PC-3 (cell line): ENCODE measurements around the gene MARCHF3. TPM values are rescaled to one million over a fixed set of nuclear protein-coding genes. Genes with fewer than 3 reads are reported as not detected.
"Not testable (repeated sequence)": the region's sequence is repeated elsewhere in the genome, so short reads cannot be mapped to it uniquely, and the experiment has no call there.

Experiments
- ATAC-seq: fragments of 200-7000 bp; cut with Tn5 transposase; 2 replicates; pipeline ENCODE4 v1.9.1; 2020; ENCODE audit warnings: mild to moderate bottlenecking, moderate library complexity
- BruUV-seq: library from RNA; stranded (reverse); fragments of 400-500 nt; replicated peaks from 2 replicates; lab custom pipeline; 2021; lab: Mats Ljungman, UMichigan
- CTCF ChIA-PET: fragments of 300-600 bp; sonication (Branson Sonifier 250); formaldehyde crosslinking; loops from one replicate; lab custom pipeline; 2022; ENCODE audit warnings: antibody characterized with exemption; lab: Charles Lee
- POLR2A ChIA-PET: fragments of 300-600 bp; sonication (Branson Sonifier 250); formaldehyde crosslinking; loops from one replicate; lab custom pipeline; 2022; ENCODE audit warnings: antibody characterized with exemption; ENCODE audit not compliant: unreplicated experiment; lab: Charles Lee
- DNase-seq: peaks from one replicate; pipeline ENCODE4 v3.0.0-alpha.2; 2015
- H2AFZ ChIP-seq: fragments of 300-600 bp; sonication (generic); 2 replicates; pipeline ENCODE4 v1.6.0; 2016; ENCODE audit warnings: antibody characterized with exemption, low read length
- H3F3A ChIP-seq: fragments of 300-600 bp; sonication (generic); one replicate; pipeline ENCODE4 v1.6.0; 2017; ENCODE audit warnings: antibody characterized with exemption, low read length, control low read depth, mild to moderate bottlenecking; ENCODE audit not compliant: unreplicated experiment
- H3K27ac ChIP-seq: fragments of 300-600 bp; sonication (generic); 2 replicates; pipeline ENCODE4 v1.5.1; 2016; ENCODE audit warnings: mild to moderate bottlenecking, low read length
- H3K27me3 ChIP-seq: fragments of 300-600 bp; sonication (generic); 2 replicates; pipeline ENCODE4 v1.6.1; 2016; ENCODE audit warnings: low read length, mixed read lengths
- H3K36me3 ChIP-seq: fragments of 300-600 bp; sonication (generic); 2 replicates; pipeline ENCODE4 v1.6.1; 2016; ENCODE audit warnings: low read depth, mixed run types, low read length, mixed read lengths
- H3K4me1 ChIP-seq: fragments of 300-600 bp; sonication (generic); 2 replicates; pipeline ENCODE4 v1.5.1; 2016; ENCODE audit warnings: low read length; ENCODE audit not compliant: insufficient read depth
- H3K4me2 ChIP-seq: fragments of 300-600 bp; sonication (generic); 2 replicates; pipeline ENCODE4 v1.6.0; 2016; ENCODE audit warnings: low read length
- H3K4me3 ChIP-seq: fragments of 300-600 bp; sonication (generic); 2 replicates; pipeline ENCODE4 v1.5.1; 2016; ENCODE audit warnings: mild to moderate bottlenecking, low read length, mixed read lengths
- H3K79me2 ChIP-seq: fragments of 300-600 bp; sonication (generic); 2 replicates; pipeline ENCODE4 v1.6.1; 2017; ENCODE audit warnings: low read length, mixed read lengths
- H3K9ac ChIP-seq: fragments of 300-600 bp; sonication (generic); 2 replicates; pipeline ENCODE4 v1.6.0; 2016; ENCODE audit warnings: mild to moderate bottlenecking, low read length
- H3K9me2 ChIP-seq: fragments of 300-600 bp; sonication (generic); replicated peaks from 2 replicates; pipeline ENCODE4 v1.6.1; 2016; ENCODE audit warnings: mixed run types, low read length, mixed read lengths
- H3K9me3 ChIP-seq: fragments of 300-600 bp; sonication (generic); 2 replicates; pipeline ENCODE4 v1.6.1; 2016; ENCODE audit warnings: low read length, mixed read lengths
- H4K20me1 ChIP-seq: fragments of 300-600 bp; sonication (generic); 2 replicates; pipeline ENCODE4 v1.6.1; 2016; ENCODE audit warnings: low read length, mixed read lengths
- EZH2 ChIP-seq: fragments of 300-600 bp; sonication (generic); IDR thresholded peaks from one replicate; pipeline ENCODE4 v1.6.1; 2017; ENCODE audit warnings: antibody characterized with exemption, mild to moderate bottlenecking, low read length; ENCODE audit not compliant: unreplicated experiment
- EZH2phosphoT487 ChIP-seq: fragments of 300-600 bp; sonication (generic); IDR thresholded peaks from 2 replicates; pipeline ENCODE4 v1.6.1; 2018; ENCODE audit warnings: mild to moderate bottlenecking, antibody characterized with exemption, low read length, borderline replicate concordance
- intact Hi-C: fragments of 100-400 bp; cut with micrococcal nuclease; formaldehyde crosslinking; loops from 2 replicates; pipeline ENCODE4 v1.9.0; 2023
- total RNA-seq: library from RNA; depleted of rRNA; stranded (reverse); fragments of >200 nt; gene quantifications from 2 replicates; pipeline ENCODE4 v1.2.3, GENCODE V29; 2014
- TF ChIP-seq, protein P1 (sequence below): fragments of 300-600 bp; sonication (generic); conservative IDR thresholded peaks from 2 replicates; pipeline ENCODE4 v1.5.1; 2017; ENCODE audit warnings: antibody characterized with exemption, low read depth, mild to moderate bottlenecking, low read length

The MARCHF3 gene
- total RNA-seq, 1 experiment from 2014 or later = 2.5 TPM

GRCh38 chr5:127026166-127026565, 4.2 kb downstream of the MARCHF3 start:
- POLR2A ChIA-PET = interaction anchor here (0.6 kb wide), 1 partner anchor 248 kb away, joined by 3 read pairs; no protein-coding TSS in a partner anchor
- Histone ChIP-seq H2AFZ (no peak overlapping the region), H3K9me2 (no peaks in the 10 kb centered on the region), H3K27ac (no peak overlapping the region), H3K4me1 (peaks cover 19% of the 10 kb centered on the region), H3F3A (no peaks in the 10 kb centered on the region), H3K4me2 (no peak overlapping the region), H3K4me3 (no peak overlapping the region), H4K20me1 (no peaks in the 10 kb centered on the region), H3K9me3 (no peaks in the 10 kb centered on the region), H3K27me3 (no peaks in the 10 kb centered on the region), H3K9ac (no peak overlapping the region), H3K79me2 (no peaks in the 10 kb centered on the region), H3K36me3 (no peaks in the 10 kb centered on the region)
- TF ChIP-seq EZH2 (no peak), EZH2phosphoT487 (no peak)
- TF ChIP-seq, protein P1, sequence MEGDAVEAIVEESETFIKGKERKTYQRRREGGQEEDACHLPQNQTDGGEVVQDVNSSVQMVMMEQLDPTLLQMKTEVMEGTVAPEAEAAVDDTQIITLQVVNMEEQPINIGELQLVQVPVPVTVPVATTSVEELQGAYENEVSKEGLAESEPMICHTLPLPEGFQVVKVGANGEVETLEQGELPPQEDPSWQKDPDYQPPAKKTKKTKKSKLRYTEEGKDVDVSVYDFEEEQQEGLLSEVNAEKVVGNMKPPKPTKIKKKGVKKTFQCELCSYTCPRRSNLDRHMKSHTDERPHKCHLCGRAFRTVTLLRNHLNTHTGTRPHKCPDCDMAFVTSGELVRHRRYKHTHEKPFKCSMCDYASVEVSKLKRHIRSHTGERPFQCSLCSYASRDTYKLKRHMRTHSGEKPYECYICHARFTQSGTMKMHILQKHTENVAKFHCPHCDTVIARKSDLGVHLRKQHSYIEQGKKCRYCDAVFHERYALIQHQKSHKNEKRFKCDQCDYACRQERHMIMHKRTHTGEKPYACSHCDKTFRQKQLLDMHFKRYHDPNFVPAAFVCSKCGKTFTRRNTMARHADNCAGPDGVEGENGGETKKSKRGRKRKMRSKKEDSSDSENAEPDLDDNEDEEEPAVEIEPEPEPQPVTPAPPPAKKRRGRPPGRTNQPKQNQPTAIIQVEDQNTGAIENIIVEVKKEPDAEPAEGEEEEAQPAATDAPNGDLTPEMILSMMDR = no peak
- intact Hi-C loops = loop anchor here (5.0 kb wide), 2 partner anchors 159 to 179 kb away; no protein-coding TSS in a partner anchor
- CTCF ChIA-PET = interaction anchor here (0.7 kb wide), 1 partner anchor 42 kb away, joined by 4 read pairs; no protein-coding TSS in a partner anchor
- no peak for DNase-seq
- BruUV-seq = no TSS peak
- ATAC-seq = no peak

DNA sequence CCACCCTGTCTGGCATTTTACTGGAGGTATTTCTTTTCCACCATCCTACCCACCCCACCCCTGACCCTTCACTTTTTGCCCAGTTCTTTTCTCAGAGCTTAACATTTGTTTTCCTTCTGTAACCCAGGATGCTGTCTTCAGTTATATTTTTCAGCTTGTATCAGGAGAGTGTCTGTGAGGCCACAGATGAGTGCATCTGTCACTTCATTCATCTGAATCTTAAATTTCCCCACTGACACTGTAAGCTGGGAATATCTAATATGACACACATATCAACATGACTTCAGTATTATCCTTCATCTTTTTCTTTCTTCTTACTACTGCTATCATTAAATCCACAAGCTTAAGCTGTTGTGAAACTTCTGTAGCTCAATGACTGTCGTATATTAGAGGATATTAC, 4.9 kb downstream of the MARCHF3 start:
- no peak overlapping the region for H3K27ac ChIP-seq
- ATAC-seq (no peak), DNase-seq (no peak)
- intact Hi-C loops = loop anchor here (5.0 kb wide), 2 partner anchors 158 to 178 kb away; no protein-coding TSS in a partner anchor
- no peaks in the 10 kb centered on the region for H3K27me3 ChIP-seq
- TF ChIP-seq, protein P1 = no peak
- no peak for TF ChIP-seq EZH2
- TF ChIP-seq EZH2phosphoT487 = no peak
- no TSS peak for BruUV-seq
- H3K79me2 ChIP-seq = no peaks in the 10 kb centered on the region
- POLR2A ChIA-PET = interaction anchor here (0.6 kb wide), 2 partner anchors 247 to 1173 kb away, joined by 3 read pairs; no protein-coding TSS in a partner anchor
- no peak overlapping the region for H2AFZ ChIP-seq
- H3K4me1 ChIP-seq = peaks cover 16% of the 10 kb centered on the region
- H3K4me2 ChIP-seq = no peak overlapping the region
- no peaks in the 10 kb centered on the region for H3F3A ChIP-seq
- H3K36me3 ChIP-seq = no peaks in the 10 kb centered on the region
- H4K20me1 ChIP-seq = no peaks in the 10 kb centered on the region
- CTCF ChIA-PET = no interaction called here
- no peaks in the 10 kb centered on the region for H3K9me2 ChIP-seq
- no peaks in the 10 kb centered on the region for H3K9me3 ChIP-seq
- H3K9ac ChIP-seq = no peak overlapping the region
- H3K4me3 ChIP-seq = no peak overlapping the region

DNA sequence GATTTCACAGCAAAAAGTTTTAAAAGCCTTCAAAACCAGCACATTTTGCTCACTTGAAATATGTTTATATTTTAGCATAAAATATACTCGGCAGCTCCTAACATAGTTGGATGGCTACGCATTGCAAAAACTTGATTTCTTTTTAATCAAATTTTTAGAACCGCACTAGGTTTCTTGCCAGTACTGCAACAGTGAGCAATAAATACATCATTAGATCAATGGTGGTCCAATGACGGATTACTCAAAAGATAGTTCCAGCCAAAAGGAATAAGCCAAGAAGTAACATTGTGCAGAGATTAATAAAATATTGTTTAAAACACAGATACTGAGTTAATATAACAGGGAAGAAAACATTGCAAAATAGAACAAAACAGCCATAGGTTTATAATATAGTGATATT, 5.5 kb downstream of the MARCHF3 start:
- Histone ChIP-seq H3K9ac (no peak overlapping the region), H3F3A (no peaks in the 10 kb centered on the region), H3K9me3 (no peaks in the 10 kb centered on the region), H3K27me3 (no peaks in the 10 kb centered on the region), H3K27ac (no peak overlapping the region), H4K20me1 (no peaks in the 10 kb centered on the region), H3K4me3 (no peak overlapping the region), H2AFZ (no peak overlapping the region), H3K4me1 (peaks cover 15% of the 10 kb centered on the region), H3K79me2 (no peaks in the 10 kb centered on the region), H3K4me2 (no peak overlapping the region), H3K36me3 (no peaks in the 10 kb centered on the region), H3K9me2 (no peaks in the 10 kb centered on the region)
- TF ChIP-seq EZH2phosphoT487 = no peak
- TF ChIP-seq EZH2 = no peak
- TF ChIP-seq, protein P1 = no peak
- DNase-seq (no peak), ATAC-seq (no peak)
- BruUV-seq = no TSS peak
- ChIA-PET POLR2A (no interaction called here), CTCF (no interaction called here)
- intact Hi-C loops = loop anchor here (5.0 kb wide), 2 partner anchors 158 to 178 kb away; no protein-coding TSS in a partner anchor

DNA sequence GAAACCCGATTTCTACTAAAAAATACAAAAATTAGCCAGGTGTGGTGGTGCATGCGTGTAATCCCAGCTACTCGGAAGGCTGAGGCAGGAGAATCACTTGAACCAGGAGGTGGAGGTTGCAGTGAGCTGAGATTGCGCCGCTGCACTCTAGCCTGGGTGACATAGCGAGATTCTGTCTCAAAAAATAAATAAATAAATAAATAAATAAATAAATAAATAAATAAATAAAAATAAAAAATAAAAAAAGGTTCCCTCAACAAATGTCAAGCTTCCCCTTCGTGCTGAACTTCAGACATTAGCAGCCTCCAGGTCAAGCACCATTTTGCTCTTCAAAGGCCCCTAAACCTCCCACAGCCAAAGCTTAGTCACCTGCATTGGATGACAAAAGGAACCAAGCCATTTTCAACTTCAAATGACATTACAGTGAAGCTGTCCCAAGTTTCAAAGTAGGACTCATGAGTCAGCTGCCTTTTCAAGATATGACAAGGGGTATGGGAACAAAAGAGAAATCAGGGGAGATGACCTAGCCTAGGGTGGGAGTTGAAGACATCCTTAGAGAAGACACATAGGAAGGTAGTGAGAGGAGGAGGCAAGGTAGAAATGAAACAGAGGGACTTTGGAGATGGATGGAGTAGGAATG, 6.7 kb downstream of the MARCHF3 start:
- H3K4me2 ChIP-seq, DNase-seq, intact Hi-C loops, H3K9me2 ChIP-seq, H3K4me1 ChIP-seq, CTCF ChIA-PET, H3K9me3 ChIP-seq, POLR2A ChIA-PET, H3K4me3 ChIP-seq, H3K27ac ChIP-seq, H2AFZ ChIP-seq, H4K20me1 ChIP-seq, H3K9ac ChIP-seq, H3F3A ChIP-seq, H3K27me3 ChIP-seq, H3K79me2 ChIP-seq, BruUV-seq, H3K36me3 ChIP-seq, ATAC-seq: not testable (repeated sequence)
